WTC11 (cell line): Measurements from ENCODE around the gene B4GALNT2.

Experiments
- CTCF ChIP-seq: fragments of 200-600 bp; IDR thresholded peaks from 2 replicates; pipeline ENCODE4 v1.8.0; 2022; ENCODE audit warnings: antibody characterized with exemption
- ESRRA ChIP-seq: sonication (generic); formaldehyde crosslinking; IDR thresholded peaks from 2 replicates; pipeline ENCODE4 v1.8.1; 2022; ENCODE audit warnings: mild to moderate bottlenecking, missing genetic modification reagents, borderline replicate concordance
- FOXJ3 ChIP-seq: sonication (generic); formaldehyde crosslinking; IDR thresholded peaks from 2 replicates; pipeline ENCODE4 v1.9.0; 2021; ENCODE audit warnings: missing genetic modification reagents, mild to moderate bottlenecking, borderline replicate concordance
- GABPB1 ChIP-seq: sonication (generic); formaldehyde crosslinking; IDR thresholded peaks from 2 replicates; pipeline ENCODE4 v1.8.1; 2023; ENCODE audit warnings: mild to moderate bottlenecking, missing genetic modification reagents
- JUN ChIP-seq: sonication (generic); formaldehyde crosslinking; IDR thresholded peaks from 2 replicates; pipeline ENCODE4 v1.8.0; 2023; ENCODE audit warnings: mild to moderate bottlenecking, missing genetic modification reagents
- MYBL2 ChIP-seq: sonication (generic); formaldehyde crosslinking; IDR thresholded peaks from 2 replicates; pipeline ENCODE4 v1.8.1; 2023; ENCODE audit warnings: mild to moderate bottlenecking, moderate library complexity, missing genetic modification reagents
- NR1H2 ChIP-seq: sonication (generic); formaldehyde crosslinking; IDR thresholded peaks from 2 replicates; pipeline ENCODE4 v1.9.0; 2021; ENCODE audit warnings: mild to moderate bottlenecking, moderate library complexity, missing genetic modification reagents
- RELA ChIP-seq: sonication (generic); formaldehyde crosslinking; IDR thresholded peaks from 2 replicates; pipeline ENCODE4 v1.8.1; 2022; ENCODE audit warnings: missing genetic modification reagents, mild to moderate bottlenecking, borderline replicate concordance
- SP1 ChIP-seq: sonication (generic); formaldehyde crosslinking; conservative IDR thresholded peaks from 2 replicates; pipeline ENCODE4 v1.8.1; 2022; ENCODE audit warnings: missing genetic modification reagents
- ZNF138 ChIP-seq: sonication (generic); formaldehyde crosslinking; conservative IDR thresholded peaks from 2 replicates; pipeline ENCODE4 v1.8.1; 2022; ENCODE audit warnings: mild to moderate bottlenecking, moderate library complexity, missing genetic modification reagents
- ZNF396 ChIP-seq: fragments of 250-450 bp; sonication (Bioruptor Pico); IDR thresholded peaks from 2 replicates; pipeline ENCODE4 v1.8.0; 2021; ENCODE audit warnings: mild to moderate bottlenecking, moderate library complexity, borderline replicate concordance
- TF ChIP-seq, protein P1 (sequence below): sonication (generic); formaldehyde crosslinking; IDR thresholded peaks from 2 replicates; pipeline ENCODE4 v1.8.0; 2022; ENCODE audit warnings: mild to moderate bottlenecking, missing genetic modification reagents

- TF ChIP-seq FOXJ3 (CRISPR knock-in tag) (no peak), SP1 (CRISPR knock-in tag) (no peak), CTCF (no peak), JUN (CRISPR knock-in tag) (no peak), GABPB1 (CRISPR knock-in tag) (no peak), RELA (CRISPR knock-in tag) (no peak), ZNF396 (CRISPR knock-in tag) (no peak), NR1H2 (no peak), ESRRA (no peak), MYBL2 (CRISPR knock-in tag) (no peak), ZNF138 (CRISPR knock-in tag) (no peak)
- TF ChIP-seq, protein P1, sequence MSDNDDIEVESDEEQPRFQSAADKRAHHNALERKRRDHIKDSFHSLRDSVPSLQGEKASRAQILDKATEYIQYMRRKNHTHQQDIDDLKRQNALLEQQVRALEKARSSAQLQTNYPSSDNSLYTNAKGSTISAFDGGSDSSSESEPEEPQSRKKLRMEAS (CRISPR knock-in tag): no peak
These were observed 61.7 kb downstream of the B4GALNT2 start for GRCh38 chr17:49194297-49194607.
